Non-pigmented ciliary epithelial cell (primary cell): ENCODE measurements around the gene HOXA9.

Experiments used
- DNase-seq: peaks from one replicate; pipeline ENCODE4 v3.0.0-alpha.2; 2010; ENCODE audit warnings: low read depth

Gene HOXA9

GRCh38 chr7:27126596-27127327 lies 38.6 kb downstream of the HOXA9 start:
- no peak for DNase-seq

- DNase-seq = no peak
Observed at GRCh38 chr7:27125986-27126394, 39.3 kb downstream of the HOXA9 start.

GRCh38 chr7:27124902-27125689 lies 40.2 kb downstream of the HOXA9 start:
- no peak for DNase-seq

- DNase-seq = no peak
Observed at GRCh38 chr7:27124096-27124901, 41.0 kb downstream of the HOXA9 start.

- DNase-seq = no peak
Observed at GRCh38 chr7:27123477-27124053, 41.8 kb downstream of the HOXA9 start.

- DNase-seq = no peak
Observed at GRCh38 chr7:27123007-27123476, 42.3 kb downstream of the HOXA9 start.

- no peak for DNase-seq
Observed at GRCh38 chr7:27122077-27122910, 43.0 kb downstream of the HOXA9 start.

- DNase-seq = no peak
Observed at GRCh38 chr7:27121684-27122076, 43.7 kb downstream of the HOXA9 start.

- DNase-seq = no peak
Observed at GRCh38 chr7:27119412-27119911, 45.9 kb downstream of the HOXA9 start.

- DNase-seq = no peak
Observed at GRCh38 chr7:27118580-27118979, 46.8 kb downstream of the HOXA9 start.

- DNase-seq = no peak
Observed at GRCh38 chr7:27117887-27118491, 47.3 kb downstream of the HOXA9 start.

- no peak for DNase-seq
Observed at GRCh38 chr7:27116962-27117886, 48.1 kb downstream of the HOXA9 start.

GRCh38 chr7:27116031-27116961 lies 49.0 kb downstream of the HOXA9 start:
- no peak for DNase-seq

- no peak for DNase-seq
Observed at GRCh38 chr7:27115221-27116026, 49.9 kb downstream of the HOXA9 start.

GRCh38 chr7:27114881-27115220 lies 50.5 kb downstream of the HOXA9 start:
- DNase-seq = no peak

GRCh38 chr7:27113991-27114769 lies 51.2 kb downstream of the HOXA9 start:
- no peak for DNase-seq
